ENCODE measurements around the gene HAGHL.

DNA sequence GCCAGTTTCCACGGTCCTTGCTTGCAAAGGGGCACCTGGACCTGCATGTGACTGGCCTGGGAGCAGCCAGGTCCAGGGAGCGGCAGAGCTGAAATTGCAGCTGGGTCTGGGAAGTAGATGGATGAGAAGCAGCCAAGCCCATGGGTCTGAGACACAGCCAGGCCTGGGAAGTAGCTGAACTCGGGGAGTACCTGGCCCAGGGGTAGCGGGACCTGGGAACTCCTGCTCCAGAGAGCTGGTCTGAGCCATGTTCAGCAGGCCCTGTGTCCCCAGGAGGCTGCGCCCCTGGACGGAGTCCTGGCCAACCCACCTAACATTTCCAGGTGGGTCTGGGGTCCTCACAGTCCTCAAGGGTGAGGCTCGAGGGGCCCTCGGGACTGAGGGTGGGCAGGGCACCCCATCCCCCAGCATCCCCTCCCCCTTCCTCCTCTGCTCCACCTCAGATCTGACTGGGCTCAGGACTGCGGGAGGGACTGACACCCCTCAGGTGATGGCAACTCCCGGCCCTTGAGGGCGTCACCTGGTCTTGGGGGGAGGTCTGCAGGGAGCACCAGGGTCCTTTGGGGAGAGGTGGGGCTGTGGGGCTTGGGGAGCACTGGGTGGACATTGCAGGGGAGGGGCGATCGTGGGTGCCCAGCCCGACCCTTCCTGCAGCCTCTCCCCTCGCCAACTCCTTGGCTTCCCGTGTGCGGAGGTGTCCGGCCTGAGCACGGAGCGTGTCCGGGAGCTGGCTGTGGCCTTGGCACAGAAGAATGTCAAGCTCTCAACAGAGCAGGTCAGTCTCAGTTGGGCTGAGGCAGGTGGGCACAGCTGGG lies 36.7 kb downstream of the HAGHL start:
- TF ChIP-seq, protein P1, sequence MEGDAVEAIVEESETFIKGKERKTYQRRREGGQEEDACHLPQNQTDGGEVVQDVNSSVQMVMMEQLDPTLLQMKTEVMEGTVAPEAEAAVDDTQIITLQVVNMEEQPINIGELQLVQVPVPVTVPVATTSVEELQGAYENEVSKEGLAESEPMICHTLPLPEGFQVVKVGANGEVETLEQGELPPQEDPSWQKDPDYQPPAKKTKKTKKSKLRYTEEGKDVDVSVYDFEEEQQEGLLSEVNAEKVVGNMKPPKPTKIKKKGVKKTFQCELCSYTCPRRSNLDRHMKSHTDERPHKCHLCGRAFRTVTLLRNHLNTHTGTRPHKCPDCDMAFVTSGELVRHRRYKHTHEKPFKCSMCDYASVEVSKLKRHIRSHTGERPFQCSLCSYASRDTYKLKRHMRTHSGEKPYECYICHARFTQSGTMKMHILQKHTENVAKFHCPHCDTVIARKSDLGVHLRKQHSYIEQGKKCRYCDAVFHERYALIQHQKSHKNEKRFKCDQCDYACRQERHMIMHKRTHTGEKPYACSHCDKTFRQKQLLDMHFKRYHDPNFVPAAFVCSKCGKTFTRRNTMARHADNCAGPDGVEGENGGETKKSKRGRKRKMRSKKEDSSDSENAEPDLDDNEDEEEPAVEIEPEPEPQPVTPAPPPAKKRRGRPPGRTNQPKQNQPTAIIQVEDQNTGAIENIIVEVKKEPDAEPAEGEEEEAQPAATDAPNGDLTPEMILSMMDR (IDR thresholded peaks at IDR 0.05) = no peak
- TF ChIP-seq EZH2phosphoT487 (IDR thresholded peaks at IDR 0.05) = no peak
